GM21717 (cell line): ENCODE results near the gene ITPRIPL2.

ENCODE experiments used
- ATAC-seq: cut with Tn5 transposase; IDR thresholded peaks from one replicate; pipeline ENCODE4 v1.9.1; 2021; ENCODE audit warnings: mild to moderate bottlenecking, moderate library complexity; ENCODE audit not compliant: unreplicated experiment

The ITPRIPL2 gene

GRCh38 chr16:19140396-19140795, 26.6 kb downstream of the ITPRIPL2 start:
- no peak for ATAC-seq

GRCh38 chr16:19142939-19143598, 29.3 kb downstream of the ITPRIPL2 start:
- ATAC-seq: no peak

- no peak for ATAC-seq
Measured at GRCh38 chr16:19143599-19143956, 29.8 kb downstream of the ITPRIPL2 start.

- ATAC-seq: no peak
Measured at GRCh38 chr16:19145010-19145409, 31.2 kb downstream of the ITPRIPL2 start.

- ATAC-seq: no peak
Measured at GRCh38 chr16:19147126-19147525, 33.4 kb downstream of the ITPRIPL2 start.

- no peak for ATAC-seq
Measured at GRCh38 chr16:19147627-19148026, 33.9 kb downstream of the ITPRIPL2 start.

- ATAC-seq: no peak
Measured at GRCh38 chr16:19148189-19148588, 34.4 kb downstream of the ITPRIPL2 start.

- ATAC-seq: no peak
Measured at GRCh38 chr16:19151310-19151709, 37.5 kb downstream of the ITPRIPL2 start.

GRCh38 chr16:19152042-19152441, 38.3 kb downstream of the ITPRIPL2 start:
- no peak for ATAC-seq

- no peak for ATAC-seq
Measured at GRCh38 chr16:19153876-19154275, 40.1 kb downstream of the ITPRIPL2 start.

GRCh38 chr16:19162085-19162484, 48.3 kb downstream of the ITPRIPL2 start:
- ATAC-seq: no peak

- no peak for ATAC-seq
Measured at GRCh38 chr16:19163215-19163614, 49.5 kb downstream of the ITPRIPL2 start.

- ATAC-seq: no peak
Measured at GRCh38 chr16:19164285-19164684, 50.5 kb downstream of the ITPRIPL2 start.

- ATAC-seq: no peak
Measured at GRCh38 chr16:19165101-19165500, 51.3 kb downstream of the ITPRIPL2 start.

- ATAC-seq: no peak
Measured at GRCh38 chr16:19166500-19166899, 52.7 kb downstream of the ITPRIPL2 start.

- no peak for ATAC-seq
Measured at GRCh38 chr16:19167710-19168370, 54.1 kb downstream of the ITPRIPL2 start, which contains the start of gene SYT17. Gene SYT17, plus strand, starts transcription at chr16:19168240. Its CDS starts 407 bp downstream, at chr16:19168647.

GRCh38 chr16:19168371-19169081, 54.8 kb downstream of the ITPRIPL2 start:
- no peak for ATAC-seq

GRCh38 chr16:19169082-19169639, 55.4 kb downstream of the ITPRIPL2 start:
- ATAC-seq: no peak

GRCh38 chr16:19170043-19170655, 56.4 kb downstream of the ITPRIPL2 start:
- no peak for ATAC-seq
